GM21360 (cell line): ENCODE measurements around the gene CHAF1A.

Experiments
- ATAC-seq: cut with Tn5 transposase; IDR thresholded peaks from one replicate; pipeline ENCODE4 v1.9.1; 2021; ENCODE audit warnings: mild to moderate bottlenecking, moderate library complexity; ENCODE audit not compliant: unreplicated experiment

Gene CHAF1A

DNA sequence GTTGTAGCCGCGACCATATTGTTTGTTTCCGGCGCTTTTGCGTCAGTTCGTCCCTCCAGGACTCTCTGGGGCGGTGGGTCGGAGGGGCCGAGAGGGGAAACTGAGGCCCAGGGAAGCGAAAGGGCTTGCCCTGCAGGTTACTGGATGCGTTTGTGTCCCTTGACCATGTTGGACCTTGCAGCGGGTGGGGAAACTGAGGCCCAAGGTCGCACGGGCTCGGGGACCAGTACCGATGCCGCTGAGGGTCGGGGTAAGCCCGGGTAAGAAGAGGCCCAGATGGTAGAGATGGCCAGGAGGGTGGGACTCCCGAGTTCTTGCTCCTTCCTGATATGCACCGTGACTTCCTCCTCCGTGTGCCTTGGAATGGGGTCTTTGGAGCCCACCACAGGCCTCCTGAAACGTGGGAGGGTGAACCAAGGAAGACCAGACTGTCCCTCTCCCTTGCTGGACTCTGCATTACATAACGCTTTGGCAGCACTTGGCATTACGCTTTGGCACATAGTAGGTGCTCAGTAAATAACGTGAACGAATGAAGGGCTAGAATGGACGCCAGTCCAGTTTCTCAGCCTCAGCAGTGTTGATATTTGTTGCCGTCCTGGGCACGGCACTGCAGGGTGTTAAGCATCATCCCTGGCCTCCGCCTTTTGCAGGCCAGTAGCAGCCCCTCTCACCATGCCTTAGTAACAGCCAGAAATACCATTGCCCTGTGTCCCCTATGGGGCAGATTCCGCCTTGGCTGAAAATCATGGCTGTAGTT lies 743 bp downstream of the CHAF1A start:
- ATAC-seq: no peak

GRCh38 chr19:4405977-4406376 lies 3.5 kb downstream of the CHAF1A start:
- no peak for ATAC-seq

- ATAC-seq: no peak
Observed at GRCh38 chr19:4406626-4407025, 4.2 kb downstream of the CHAF1A start.

- ATAC-seq: no peak
Observed at GRCh38 chr19:4409123-4409933, 6.9 kb downstream of the CHAF1A start.

GRCh38 chr19:4413588-4413987 lies 11.1 kb downstream of the CHAF1A start:
- ATAC-seq: no peak

GRCh38 chr19:4414144-4414799 lies 11.8 kb downstream of the CHAF1A start:
- no peak for ATAC-seq

GRCh38 chr19:4414800-4415321 lies 12.4 kb downstream of the CHAF1A start:
- ATAC-seq: no peak

DNA sequence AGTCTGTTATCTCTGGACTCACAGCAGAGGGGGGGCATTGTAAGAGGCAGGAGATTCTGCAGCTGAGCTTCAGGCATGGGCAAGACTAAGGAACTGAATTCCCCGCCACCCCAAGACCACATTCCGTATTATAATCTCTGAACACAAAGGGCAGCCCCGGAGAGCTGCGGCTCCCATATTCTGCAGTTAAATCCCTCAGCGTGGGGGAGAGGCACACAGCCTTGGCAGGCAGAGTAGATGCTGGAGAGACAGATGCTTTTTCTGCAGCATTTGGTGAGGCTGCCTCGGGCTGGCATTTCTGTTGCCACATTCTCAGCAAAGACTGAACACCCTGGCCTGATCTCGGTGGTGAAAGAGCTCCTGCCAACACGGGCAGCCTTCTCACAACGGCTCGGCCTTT lies 12.9 kb downstream of the CHAF1A start:
- ATAC-seq: no peak

GRCh38 chr19:4416268-4416667 lies 13.8 kb downstream of the CHAF1A start:
- ATAC-seq: no peak

GRCh38 chr19:4423416-4424126 lies 21.1 kb downstream of the CHAF1A start:
- ATAC-seq: no peak

- no peak for ATAC-seq
Observed at GRCh38 chr19:4425537-4425936, 23.1 kb downstream of the CHAF1A start.

DNA sequence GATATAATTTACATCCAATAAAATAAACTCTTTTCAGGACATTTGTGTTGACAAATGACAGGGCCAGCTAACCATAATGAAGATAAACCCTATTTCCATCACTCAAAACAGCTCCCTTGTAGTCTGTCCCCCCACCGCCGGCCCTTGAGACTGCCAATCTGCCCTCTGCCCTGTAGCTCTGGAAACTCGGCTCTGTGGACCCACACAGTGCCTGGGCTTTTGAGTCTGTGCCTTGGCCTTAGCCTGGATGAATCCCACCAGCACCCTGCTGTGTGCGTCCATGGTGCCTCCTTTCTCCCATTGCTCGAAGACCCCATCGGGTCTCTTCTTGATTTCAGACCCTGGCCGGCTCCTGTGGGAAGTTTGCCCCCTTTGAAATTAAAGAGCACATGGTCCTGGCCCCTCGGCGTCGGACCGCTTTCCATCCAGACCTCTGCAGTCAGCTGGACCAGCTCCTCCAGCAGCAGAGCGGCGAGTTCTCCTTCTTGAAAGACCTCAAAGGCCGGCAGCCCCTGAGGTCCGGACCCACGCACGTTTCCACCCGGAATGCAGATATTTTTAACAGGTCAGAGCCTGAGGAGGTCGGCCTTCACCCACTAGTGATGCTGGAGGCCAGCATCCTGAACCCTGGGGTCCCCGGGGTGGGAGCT lies 26.0 kb downstream of the CHAF1A start:
- ATAC-seq: no peak

- no peak for ATAC-seq
Observed at GRCh38 chr19:4429256-4429655, 26.8 kb downstream of the CHAF1A start.

DNA sequence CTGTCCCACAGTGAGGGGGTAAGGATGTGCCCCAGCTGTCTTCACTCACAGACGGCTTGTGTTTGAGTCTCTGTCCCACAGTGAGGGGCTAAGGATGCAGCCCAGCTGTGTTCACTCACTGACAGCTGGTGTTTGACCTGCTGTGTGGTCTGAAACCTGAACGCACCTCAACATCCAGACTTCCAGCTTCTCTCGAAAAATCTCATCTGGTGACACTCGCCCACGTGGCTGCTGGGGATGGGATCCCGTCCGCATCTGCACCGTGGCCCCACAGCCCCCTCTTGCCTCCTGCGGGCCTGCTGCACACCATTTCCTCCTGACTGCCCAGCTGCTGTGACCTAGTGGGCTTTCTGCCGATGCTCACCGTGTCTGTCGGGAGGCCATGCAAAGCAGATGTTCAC lies 27.3 kb downstream of the CHAF1A start:
- no peak for ATAC-seq

- no peak for ATAC-seq
Observed at GRCh38 chr19:4430760-4431159, 28.3 kb downstream of the CHAF1A start.

DNA sequence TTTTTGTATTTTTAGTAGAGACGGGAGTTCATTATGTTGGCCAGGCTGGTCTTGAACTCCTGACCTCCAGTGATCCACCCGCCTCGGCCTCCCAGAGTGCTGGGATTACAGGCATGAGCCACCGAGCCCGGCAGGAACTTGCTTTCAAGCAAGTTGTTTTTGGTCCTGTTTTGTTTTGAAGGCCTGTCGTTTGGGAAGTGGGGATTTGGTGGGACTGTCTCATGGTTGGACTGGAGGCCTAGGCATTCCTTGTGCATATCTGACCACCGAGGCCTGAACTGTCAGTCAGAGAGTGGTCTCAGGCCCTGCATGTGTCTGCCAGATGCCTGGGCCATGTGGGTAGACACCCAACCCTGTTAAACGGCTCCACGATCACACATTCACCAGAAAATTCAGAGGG lies 28.9 kb downstream of the CHAF1A start:
- no peak for ATAC-seq

GRCh38 chr19:4431808-4432674 lies 29.6 kb downstream of the CHAF1A start:
- ATAC-seq: no peak

DNA sequence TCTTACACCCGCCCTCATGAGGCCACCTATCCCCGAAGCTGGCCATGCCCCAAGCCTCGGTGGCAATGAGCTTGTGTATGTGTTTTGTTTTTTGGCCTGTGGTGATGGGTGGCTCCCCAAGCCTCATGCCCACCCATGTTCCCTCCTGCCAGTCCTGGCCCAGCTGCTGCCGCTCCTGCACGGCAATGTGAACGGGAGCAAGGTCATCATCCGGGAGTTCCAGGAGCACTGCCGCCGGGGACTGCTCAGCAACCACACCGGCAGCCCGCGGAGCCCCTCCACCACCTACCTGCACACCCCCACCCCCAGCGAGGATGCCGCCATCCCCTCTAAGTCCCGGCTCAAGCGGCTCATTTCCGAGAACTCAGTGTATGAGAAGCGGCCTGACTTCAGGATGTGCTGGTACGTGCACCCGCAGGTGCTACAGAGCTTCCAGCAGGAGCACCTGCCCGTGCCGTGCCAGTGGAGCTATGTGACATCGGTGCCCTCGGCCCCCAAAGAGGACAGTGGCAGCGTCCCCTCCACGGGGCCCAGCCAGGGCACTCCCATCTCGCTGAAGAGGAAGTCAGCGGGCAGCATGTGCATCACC lies 30.6 kb downstream of the CHAF1A start:
- ATAC-seq: no peak

GRCh38 chr19:4434391-4434790 lies 32.0 kb downstream of the CHAF1A start:
- ATAC-seq: no peak
